GM12892 (cell line): Measurements from ENCODE around the gene LRMDA.

Experiments used
- POLR2A ChIP-seq: IDR thresholded peaks from 2 replicates; pipeline ENCODE4 v1.6.1; 2011; ENCODE audit warnings: low read depth, low read length, control low read depth
- POLR2AphosphoS5 ChIP-seq: IDR thresholded peaks from 2 replicates; pipeline ENCODE4 v1.6.1; 2011; ENCODE audit warnings: low read depth, low read length, control low read depth
- TAF1 ChIP-seq: IDR thresholded peaks from 2 replicates; pipeline ENCODE4 v1.6.1; 2011; ENCODE audit warnings: low read depth, mild to moderate bottlenecking, control low read depth, low read length, borderline replicate concordance

DNA sequence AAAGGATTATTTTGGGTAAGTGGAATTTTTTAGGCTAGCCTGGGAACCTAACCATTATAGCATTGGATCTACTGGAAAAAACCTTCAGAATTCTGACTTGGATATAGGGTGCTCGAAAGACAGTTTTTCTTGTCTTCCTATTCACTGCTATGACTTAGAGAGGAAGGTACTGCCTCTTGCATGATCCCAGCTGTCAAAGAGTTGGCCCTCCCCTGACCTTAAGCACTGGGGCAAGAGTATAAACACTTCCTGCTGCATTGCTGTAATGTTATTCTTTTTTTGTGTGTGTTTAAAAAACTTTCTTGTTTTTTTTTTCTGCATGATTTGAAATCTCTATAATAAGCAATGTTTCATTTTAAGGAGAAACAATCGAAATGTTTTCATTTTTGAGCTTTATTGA lies 113.0 kb downstream of the LRMDA start:
- TF ChIP-seq POLR2A (no peak), POLR2AphosphoS5 (no peak), TAF1 (no peak)
